Glomerular endothelial cell (primary cell): ENCODE measurements around the gene APLP2. TPM values are rescaled to one million over a fixed set of nuclear protein-coding genes. Genes with fewer than 3 reads are reported as not detected.

ENCODE experiments used
- DNase-seq: peaks from one replicate; pipeline ENCODE4 v3.0.0-alpha.2; 2011; ENCODE audit warnings: low read depth, low spot score; ENCODE audit errors: extremely low read depth
- total RNA-seq: library from RNA; depleted of rRNA; stranded (reverse); fragments of >200 nt; gene quantifications from 2 replicates; pipeline ENCODE4 v1.2.3, GENCODE V29; 2015

APLP2 gene
- total RNA-seq, 1 donor from 2014 or later: 1,168 TPM

DNA sequence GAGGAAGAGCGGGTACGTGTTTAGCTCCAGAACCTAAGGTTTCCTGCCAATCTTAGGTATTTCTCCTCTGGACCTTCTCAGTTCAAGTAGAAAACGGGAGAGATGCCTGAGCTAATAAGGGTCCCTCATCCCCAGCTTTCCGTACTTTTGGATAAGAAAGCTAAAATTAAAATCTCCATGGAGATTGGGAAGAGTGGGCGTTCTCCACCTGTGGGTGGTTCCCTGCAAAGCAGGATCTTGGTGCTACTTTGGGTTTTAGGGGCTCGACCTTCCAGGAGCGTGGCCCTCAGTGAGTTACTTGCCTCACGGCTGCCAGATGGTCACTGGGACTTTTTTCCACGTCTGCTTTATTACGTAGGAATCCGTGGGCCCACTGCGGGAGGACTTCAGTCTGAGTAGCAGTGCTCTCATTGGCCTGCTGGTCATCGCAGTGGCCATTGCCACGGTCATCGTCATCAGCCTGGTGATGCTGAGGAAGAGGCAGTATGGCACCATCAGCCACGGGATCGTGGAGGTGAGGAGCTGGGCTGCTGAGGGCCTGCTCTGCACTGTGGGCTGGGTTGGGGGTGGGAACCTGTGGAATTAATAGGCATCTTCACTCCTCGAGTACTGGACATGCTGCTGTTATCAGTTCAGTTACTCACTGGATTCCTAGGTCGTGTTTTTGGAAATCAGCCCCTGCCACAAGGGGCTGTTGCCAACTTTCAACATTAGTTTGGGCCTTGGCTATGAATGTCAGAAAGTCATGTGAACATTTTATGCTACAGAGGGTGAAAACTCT, 72.1 kb downstream of the APLP2 start:
- DNase-seq: no peak

DNA sequence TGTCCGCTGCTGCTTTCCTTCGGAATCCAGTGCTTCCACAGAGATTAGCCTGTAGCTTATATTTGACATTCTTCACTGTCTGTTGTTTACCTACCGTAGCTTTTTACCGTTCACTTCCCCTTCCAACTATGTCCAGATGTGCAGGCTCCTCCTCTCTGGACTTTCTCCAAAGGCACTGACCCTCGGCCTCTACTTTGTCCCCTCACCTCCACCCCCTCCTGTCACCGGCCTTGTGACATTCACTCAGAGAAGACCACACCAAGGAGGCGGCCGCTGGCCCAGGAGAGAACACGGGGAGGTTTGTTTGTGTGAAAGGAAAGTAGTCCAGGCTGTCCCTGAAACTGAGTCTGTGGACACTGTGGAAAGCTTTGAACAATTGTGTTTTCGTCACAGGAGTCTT, 74.4 kb downstream of the APLP2 start:
- DNase-seq: no peak

DNA sequence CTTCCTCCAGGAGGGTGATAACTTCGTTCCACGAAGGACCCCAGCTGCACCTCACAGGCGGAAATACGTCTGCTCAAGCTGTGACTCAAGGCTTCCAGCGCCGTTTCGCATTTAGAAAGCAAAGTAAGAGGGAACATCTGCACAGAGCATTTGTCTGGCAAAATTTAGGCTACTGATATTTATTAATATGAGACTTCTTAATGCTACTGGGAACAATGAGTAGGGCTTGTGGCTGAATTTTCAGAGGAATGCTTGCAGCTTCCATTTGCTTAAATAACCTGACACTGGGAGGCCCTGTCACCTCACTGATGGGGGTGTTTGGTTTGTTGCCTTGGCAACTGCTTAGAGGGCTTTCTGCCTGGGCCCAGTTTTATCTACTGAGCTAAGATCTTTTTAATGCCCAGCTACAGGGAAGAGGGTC, 75.2 kb downstream of the APLP2 start:
- no peak for DNase-seq

DNA sequence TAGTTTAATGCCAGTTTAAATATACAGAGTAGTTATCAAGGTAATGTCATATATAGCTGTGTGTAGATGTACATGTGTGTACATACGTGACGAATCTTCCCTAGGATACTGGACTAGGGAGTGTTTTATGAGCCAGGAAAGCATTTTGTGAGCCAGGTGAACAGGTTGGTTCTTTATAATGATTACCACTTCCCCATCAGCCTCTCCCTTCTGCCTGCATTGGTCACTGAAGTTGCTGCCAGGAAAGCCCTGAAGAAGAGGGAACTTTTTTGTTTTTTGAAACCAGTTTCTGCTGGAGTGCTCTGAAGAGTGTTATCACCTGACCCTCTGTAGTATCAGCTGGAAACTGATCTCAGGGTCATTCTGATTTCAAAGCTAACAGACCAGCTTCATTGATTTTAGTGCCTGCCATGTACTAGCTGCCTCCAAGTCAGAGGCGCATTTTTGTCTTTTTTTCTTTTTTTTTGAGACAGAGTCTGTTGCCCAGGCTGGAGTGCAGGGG, 75.7 kb downstream of the APLP2 start:
- no peak for DNase-seq

DNA sequence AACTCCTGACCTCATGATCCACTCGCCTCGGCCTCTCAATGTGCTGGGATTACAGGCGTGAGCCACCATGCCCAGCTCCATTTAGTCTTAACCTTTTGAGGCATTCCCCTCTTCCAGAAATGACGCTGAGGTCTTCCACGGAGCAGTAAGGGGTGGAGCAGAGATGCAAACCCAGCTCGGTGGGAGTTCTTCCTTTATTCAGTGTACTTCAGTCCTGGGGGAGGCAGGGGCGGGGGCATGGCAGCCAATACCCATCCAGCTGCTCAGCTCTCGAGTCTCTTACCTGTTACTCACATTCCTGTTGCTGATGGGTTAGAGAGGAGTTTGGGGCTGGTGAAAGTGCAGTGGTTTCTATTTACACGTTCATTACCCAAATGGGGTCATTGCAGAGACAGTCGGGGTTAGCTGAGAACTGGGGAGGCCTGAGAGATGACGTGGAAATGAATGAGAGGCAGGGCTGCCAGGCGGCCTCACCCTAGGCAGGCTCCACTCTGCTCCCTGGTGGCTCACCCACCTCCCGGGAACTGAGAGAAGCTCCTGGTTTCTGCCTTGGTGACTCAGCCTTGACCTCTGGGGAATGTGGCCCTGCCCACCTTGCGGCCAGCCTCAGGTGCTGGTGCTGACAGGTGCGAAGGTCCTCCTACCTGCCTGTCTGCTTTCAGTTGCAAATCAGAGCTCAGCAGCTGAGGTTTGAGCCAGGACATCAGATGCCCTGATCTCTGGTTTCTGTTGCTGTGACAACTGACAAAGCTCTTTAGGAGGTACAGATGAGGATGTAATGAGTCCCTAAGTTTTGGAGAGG, 76.5 kb downstream of the APLP2 start:
- DNase-seq: no peak

DNA sequence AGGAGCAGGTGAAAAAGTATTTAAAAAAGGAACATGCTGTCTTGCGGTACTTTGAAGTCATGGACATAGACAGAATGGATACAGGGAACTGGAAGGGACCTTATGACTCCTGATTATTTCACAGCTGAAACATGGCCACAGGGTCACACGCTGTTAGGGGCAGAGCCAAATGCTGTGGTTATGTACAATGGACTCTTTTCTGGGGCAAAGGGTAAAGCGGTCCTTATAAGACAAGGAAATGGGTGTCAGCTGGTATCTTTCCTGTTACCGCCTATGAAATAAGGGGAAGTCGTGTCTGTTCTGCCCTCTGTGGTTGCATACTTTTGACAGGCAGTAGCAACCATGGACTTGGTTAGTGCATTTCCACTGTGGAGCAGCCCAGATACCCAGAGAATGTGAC, 77.1 kb downstream of the APLP2 start:
- no peak for DNase-seq

DNA sequence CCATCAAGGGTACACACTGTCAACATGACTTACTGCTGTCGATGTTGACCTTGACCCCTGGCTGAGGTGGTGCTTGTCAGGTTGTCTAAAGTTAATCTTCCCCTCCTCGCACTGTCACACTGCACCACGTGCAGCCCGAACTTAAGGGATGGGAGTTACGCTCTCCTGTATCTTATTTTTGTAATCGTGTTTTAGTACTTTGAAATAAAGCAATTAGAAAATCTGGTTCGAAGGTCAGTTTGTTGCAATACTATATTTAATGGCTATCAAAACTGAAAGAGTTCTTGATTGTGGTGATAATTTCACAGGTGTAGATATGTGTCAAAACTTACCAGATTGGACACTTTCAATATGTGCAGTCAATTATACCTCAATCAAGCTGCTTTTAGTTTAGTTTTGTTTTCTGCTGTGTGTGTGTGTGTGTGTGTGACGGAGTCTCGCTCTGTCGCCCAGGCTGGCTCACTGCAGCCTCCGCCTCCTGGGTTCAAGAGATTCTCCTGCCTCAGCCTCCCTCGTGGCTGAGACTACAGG, 79.2 kb downstream of the APLP2 start:
- DNase-seq: no peak

DNA sequence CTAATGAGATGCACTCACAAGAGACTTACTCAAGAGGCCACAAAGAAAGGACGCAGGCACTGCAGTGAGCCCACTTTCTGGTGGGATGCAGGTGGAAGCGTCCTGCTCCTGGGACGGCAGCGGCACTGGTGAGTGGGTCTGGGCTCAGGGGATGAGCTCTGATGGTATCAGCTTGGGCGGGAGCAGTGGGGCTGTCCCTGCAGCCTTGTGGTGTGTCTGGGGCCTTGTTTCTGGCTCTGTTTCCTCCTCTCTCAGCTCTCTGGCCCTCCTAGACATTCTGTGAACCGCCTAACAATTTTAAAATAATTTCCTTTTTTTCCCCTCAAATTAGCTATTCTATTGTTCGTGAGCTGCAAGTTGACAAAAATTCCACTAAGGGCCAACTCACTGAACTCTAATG, 81.1 kb downstream of the APLP2 start:
- DNase-seq: no peak

DNA sequence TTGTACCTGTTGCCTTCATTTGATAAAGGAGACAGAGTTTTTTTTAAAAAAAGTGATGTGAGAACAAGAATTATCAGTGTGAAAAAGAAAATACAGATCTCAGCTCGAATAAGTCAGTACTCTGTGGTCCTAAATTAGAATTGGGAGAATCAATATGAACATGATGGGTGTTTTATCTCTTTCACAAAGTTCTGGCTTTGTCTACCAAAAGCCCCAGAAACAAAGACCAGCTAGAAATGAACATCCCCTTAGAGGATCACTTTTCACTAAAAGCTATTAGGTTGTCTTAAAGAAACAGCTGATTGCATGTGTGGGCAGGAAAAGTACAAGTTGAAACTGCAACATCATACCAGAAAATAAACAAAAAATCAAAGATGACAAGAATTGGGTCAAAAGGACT, 81.5 kb downstream of the APLP2 start:
- no peak for DNase-seq

DNA sequence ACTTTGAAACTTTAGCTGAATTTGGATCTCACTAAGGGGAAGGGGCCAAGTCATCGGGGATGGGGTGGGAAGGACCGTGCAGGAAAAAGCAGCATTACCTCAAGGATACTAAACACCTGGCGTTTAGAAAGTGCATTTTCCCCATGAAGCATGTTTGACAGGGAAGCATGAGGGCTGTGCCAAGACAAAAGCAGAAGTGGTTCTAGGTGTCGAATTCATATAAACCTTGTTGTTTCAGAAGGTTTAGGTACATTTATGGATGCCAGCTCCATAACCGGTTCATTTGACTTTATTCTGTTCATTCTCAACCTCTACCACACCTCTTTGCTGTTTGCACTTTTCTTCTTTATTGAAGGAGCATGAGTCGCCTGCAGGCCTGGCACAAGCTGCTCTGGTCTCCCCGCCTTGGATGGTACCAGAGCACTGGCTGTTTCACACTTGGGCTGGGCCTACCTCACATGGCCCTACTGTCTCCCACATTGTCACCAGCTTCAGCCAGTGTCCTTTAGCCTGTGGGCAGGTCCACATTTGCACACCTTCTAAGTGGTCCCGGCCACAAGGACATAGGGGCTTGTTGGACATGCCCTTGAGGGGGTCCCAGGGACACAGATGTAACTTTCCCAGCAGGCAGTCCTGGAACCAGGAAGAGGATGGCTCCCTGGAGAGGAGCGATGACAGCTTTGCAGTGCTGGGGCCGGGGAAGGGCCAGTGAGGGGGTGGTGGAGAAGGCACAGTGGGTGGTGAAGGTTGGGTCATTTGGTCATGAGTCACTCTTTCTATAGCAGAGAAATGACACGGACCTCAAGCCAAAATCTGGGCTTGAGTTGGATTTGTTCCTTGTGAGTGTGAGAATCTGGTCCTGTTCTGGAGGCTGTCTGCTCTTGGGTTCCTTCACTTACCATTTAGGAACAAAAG, 86.7 kb downstream of the APLP2 start:
- no peak for DNase-seq

DNA sequence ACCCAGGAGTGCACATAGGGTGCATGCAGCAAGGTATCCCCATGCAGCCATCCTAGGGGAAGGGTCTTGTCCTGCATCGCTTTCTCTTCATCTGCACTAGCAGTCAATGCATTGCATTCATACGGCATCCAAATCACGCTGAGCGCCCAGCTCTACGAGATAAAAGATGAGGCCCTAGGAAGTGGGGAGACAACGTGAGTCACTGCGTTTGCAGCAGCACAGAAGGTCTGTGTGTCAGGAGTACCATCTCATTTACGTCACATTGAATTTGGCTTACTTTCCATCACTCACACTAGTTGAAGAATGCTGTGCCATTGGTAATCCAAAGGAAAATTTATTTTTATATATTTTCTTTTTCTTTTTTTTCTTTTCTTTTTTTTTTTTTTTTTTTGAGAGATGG, 87.4 kb downstream of the APLP2 start:
- DNase-seq: no peak

DNA sequence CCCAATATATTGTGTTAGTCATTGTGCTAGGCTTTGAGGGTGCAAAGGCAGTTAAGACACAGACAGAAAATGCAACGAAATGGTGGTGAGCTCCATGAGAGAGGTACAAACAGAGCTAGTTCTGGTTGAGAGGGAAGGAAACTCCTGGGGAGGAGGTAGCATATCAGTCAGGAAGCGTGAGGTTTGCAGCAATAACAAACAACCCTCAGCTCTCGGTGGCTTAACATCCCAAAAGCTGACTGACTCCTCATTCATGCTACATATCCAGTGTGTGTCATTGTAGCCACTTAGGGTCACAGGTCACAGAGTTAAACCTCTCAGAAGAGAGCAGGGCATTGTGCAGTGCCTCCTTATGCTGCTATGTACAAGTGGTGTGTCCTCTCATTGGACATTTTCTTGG, 88.1 kb downstream of the APLP2 start:
- DNase-seq: no peak

DNA sequence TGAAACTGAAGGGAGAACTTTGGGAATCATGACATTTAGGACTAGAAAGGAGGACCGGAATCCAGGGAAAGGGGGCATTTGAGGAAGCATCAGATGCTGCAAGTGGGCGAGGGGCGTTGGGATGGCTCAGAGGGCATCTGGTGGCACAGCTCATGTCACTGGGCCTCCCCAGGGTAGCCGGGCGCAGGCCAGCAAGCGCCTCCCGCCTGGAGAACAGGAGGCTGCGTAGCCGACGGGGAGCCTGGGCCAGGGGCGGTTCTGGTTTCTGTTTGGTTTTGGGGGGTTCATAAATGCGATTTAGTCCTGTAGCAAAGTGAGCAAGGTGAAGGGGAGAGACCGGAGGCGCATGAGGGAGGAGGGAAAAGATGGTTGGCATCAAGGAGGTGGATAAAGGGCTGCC, 89.4 kb downstream of the APLP2 start:
- no peak for DNase-seq

DNA sequence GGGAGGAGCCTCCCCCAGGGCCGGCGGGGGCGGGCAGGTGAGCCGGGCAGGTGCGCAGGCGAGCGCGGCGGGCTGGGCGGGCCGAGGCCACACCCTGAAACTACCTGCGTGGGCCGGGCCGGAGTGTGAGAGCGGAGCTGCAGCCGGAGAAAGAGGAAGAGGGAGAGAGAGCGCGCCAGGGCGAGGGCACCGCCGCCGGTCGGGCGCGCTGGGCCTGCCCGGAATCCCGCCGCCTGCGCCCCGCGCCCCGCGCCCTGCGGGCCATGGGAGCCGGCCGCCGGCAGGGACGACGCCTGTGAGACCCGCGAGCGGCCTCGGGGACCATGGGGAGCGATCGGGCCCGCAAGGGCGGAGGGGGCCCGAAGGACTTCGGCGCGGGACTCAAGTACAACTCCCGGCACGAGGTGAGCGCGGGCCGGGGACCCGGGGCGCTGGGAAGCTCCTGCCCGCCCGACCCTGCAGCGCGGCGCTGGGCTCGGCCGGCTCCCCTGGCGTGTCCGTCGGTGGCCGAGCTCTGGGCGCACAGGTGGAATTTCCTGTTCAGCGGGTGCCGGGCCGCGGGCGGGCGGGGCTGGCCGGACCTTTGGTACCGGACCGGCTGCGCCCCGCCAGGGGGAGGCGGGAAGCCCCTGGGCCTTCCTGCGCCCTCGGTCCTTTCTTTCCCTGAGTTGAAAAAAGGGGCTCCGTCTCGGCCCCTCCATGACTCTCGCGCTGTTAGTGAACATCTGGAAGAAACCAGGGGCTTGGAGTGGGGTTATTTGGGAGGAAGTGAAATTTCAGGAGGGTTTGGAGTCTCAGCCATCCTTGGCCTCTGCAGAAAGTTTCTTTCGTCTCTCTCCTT, 90.2 kb downstream of the APLP2 start, which contains the start of gene ST14:
Gene ST14 (plus strand): TSS at position 126 of the 841 bp plus-strand sequence. CDS start 198 bp downstream, at position 324.
- no peak for DNase-seq

DNA sequence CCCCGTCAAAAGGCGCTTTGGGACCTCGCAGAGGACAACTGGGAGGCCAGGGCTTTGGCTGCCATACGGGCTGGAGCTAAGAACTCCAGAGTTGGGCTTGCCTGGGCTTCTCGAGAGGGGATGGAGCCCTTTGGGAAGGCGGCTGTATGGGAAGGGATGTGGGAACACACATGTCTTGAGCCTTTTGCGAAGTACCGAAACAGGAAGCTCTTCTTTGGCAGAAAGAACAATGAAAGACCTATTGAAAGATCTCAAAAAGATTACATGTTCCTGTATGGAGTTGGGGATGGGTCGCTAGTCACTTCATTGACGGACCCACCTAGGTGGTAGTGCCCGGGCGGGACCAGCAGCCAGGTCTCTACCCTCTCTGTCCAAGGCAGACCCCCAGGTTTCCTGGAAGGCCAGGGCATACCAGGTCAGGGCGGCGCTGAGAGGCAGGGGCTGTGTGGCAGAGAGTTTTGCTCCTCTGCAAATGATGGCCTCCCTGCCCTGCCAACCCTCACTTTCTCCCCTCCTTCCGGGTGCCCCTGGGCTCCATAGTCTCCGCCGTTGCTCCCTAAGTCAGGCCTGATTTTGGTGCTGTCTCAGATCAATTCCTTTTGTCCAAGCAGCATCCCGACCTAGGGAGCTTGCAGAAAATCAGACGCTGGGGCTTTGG, 90.9 kb downstream of the APLP2 start:
- no peak for DNase-seq

DNA sequence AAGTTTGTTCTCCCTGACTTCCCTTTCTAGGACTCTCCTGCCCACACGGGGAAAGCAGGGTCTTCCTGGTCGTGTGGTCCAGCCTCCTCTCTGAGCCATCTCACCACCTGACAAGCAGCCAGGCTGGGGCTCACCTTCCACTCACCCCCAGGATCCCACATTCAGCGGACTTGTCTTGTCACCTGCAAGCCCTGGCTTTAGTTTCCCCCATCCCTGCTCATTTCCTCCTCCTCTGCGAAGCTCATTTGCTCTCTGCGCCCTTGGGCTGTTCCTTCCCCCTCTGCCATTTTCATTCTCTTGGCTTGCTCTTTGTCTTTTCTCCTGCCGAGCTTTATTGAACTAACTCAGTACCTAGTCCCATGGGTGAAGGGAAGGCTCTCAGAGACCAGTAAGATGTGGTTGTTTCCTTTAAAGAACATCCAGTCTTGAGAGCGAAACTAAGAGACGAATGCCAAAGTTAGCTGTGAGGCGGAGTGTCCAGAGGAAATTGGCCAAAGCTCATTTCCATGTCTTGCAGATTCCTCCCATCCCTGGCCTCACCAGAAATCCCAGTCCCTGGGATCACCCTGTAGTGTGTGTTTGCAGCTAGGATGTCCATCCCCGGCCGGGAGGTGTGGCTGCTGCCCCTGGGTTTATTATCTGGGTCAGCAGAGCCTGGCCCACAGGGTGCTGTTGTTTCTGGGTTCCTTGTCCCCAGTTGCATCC, 91.9 kb downstream of the APLP2 start:
- DNase-seq: no peak

DNA sequence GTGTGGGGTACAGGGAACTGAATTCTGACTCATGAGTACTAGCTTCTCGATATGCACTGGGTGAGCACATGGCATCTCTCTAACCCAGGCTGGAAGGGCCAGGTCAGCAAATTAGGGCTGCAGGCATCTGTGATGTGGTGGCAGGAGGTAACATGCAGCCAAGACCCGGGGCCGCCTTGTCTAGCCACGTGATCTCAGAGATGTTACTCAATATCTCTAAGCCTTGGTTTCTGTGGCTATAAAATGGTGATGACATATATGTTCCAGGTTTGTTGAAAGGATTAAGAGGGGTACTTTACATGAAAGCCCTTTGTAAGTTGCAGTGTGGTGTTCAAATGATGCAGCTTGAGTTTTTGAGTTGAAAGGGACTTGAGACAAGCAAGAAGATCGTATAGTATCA, 93.0 kb downstream of the APLP2 start:
- no peak for DNase-seq

DNA sequence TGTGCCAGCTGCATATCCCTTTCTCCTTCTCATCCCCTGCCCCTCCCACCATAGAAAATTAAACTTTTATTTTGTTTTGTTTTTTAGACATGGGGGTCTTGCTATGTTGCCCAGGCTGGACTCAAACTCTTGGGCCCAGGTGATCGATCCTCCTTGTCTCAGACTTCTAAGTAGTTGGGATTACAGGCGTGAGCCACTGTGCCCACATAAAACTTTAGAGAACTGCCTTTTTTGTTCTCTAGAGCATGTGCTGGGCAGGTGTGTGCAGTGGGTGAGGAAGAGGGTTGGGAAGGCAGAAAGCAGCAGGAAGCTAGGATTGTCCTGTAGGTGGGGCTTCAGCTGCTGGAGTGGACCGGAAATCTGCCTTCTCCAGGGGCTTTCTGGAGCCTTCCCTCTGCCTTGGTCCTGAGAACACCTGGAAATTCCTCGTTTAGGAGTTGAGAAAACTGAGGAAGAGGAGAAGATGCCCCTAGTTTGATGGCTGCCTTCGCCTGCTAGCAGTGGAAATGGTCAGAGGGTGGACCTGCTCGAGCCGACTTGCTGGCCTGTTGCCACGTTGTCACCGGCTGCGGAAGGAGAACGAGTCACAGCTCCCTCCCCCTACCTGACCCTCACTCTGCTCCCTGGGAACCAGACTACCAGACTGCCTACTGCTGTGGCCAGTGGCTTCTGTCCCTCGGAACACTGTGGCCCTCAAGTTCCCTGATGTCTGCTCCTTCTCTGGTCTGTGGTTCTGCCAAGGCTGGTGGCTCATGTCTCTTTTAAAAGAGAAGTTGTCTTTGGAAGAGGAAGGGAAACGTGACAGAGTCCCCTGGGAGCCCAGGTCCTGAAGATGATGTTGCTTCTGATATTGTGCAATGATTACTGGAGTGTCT, 93.9 kb downstream of the APLP2 start:
- no peak for DNase-seq
